ENCODE results near the gene FRRS1.

- TF ChIP-seq CHD1 (IDR thresholded peaks at IDR 0.05; ENCODE audit: low read depth, low read length), result no peak
- no peak for TF ChIP-seq BHLHE40 (IDR thresholded peaks at IDR 0.05; ENCODE audit: borderline replicate concordance in 1 of 2, low read depth in 2 of 2, low read length in 1 of 2)
- no peak for TF ChIP-seq NFIC (IDR thresholded peaks at IDR 0.05; ENCODE audit: low read depth, low read length)
- TF ChIP-seq BCL11A (IDR thresholded peaks at IDR 0.05; ENCODE audit: low read depth, low read length), result no peak
- TF ChIP-seq NFYA (IDR thresholded peaks at IDR 0.05; ENCODE audit: borderline replicate concordance, low read depth, low read length), result no peak
- no peak for TF ChIP-seq TARDBP (IDR thresholded peaks at IDR 0.05; ENCODE audit: borderline replicate concordance)
- TF ChIP-seq RAD51 (IDR thresholded peaks at IDR 0.05), result no peak
- TF ChIP-seq CTCF (IDR thresholded peaks at IDR 0.05 in 2 of 3, conservative IDR thresholded peaks at IDR 0.05 in 1 of 3; ENCODE audit: control insufficient read depth in 2 of 3, extremely low read depth in 1 of 3, insufficient read depth in 1 of 3, low read depth in 3 of 3, low read length in 3 of 3), result no peak
- no peak for TF ChIP-seq FOS (IDR thresholded peaks at IDR 0.05; ENCODE audit: borderline replicate concordance, extremely low read depth, insufficient read length)
These were observed 10.8 kb downstream of the FRRS1 start for GRCh38 chr1:99755664-99756063.
